Lower leg skin (tissue), 3 donors: Measurements from ENCODE around the gene TUBD1.

Source experiments
- POLR2A ChIP-seq, 2 donors: fragments of 450-650 bp; IDR thresholded peaks; one replicate each; pipeline ENCODE4 v1.6.1; 2016 to 2017; ENCODE audit warnings: antibody characterized with exemption in 2 of 2, mild to moderate bottlenecking in 1 of 2, moderate library complexity in 1 of 2
- TF ChIP-seq, protein P1 (sequence below), 3 donors: fragments of 450-650 bp; IDR thresholded peaks; one replicate each; pipeline ENCODE4 v1.5.1; 2016; ENCODE audit warnings: antibody characterized with exemption in 3 of 3, mild to moderate bottlenecking in 3 of 3, moderate library complexity in 2 of 3

DNA sequence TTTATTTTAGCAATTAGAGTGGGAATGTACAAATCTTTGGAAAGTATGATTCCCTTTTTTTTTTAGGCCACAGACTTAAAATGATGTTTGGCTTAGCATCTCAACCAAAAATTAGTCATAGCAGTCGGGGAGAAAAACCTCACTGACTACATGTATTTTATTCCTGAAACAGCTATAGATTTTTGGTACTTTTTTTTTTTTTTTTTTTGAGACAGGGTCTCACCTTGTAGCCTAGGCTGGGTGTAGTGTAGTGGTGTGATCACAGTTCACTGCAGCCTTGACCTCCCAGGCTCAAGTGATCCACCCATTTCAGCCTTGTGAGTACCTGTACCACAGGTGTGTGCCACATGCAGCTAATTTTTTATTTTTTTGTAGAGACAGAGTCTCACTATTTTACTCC lies 48.4 kb upstream of the TUBD1 start:
- TF ChIP-seq, protein P1, sequence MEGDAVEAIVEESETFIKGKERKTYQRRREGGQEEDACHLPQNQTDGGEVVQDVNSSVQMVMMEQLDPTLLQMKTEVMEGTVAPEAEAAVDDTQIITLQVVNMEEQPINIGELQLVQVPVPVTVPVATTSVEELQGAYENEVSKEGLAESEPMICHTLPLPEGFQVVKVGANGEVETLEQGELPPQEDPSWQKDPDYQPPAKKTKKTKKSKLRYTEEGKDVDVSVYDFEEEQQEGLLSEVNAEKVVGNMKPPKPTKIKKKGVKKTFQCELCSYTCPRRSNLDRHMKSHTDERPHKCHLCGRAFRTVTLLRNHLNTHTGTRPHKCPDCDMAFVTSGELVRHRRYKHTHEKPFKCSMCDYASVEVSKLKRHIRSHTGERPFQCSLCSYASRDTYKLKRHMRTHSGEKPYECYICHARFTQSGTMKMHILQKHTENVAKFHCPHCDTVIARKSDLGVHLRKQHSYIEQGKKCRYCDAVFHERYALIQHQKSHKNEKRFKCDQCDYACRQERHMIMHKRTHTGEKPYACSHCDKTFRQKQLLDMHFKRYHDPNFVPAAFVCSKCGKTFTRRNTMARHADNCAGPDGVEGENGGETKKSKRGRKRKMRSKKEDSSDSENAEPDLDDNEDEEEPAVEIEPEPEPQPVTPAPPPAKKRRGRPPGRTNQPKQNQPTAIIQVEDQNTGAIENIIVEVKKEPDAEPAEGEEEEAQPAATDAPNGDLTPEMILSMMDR (IDR thresholded peaks at IDR 0.05), result no peak
- TF ChIP-seq POLR2A (IDR thresholded peaks at IDR 0.05), result no peak
